ENCODE results near the gene DNTT. TPM values are rescaled to one million over a fixed set of nuclear protein-coding genes. Genes with fewer than 3 reads are reported as not detected.
A peak's percentile ranks its signal among the peaks of the same experiment; 100 is the strongest.

The DNTT gene
- total and polyA plus RNA-seq, 9 of the 15 experiments (the other 6 are each of a cell fraction or from before 2014, with no cell fraction given), result not detected

GRCh38 chr10:96357038-96357620 is 52.9 kb downstream of the DNTT start:
- no peaks in the 10 kb centered on the region for H4K20me1 ChIP-seq (replicated peaks; ENCODE audit: control insufficient read depth, insufficient read depth, low read length)
- no peaks in the 10 kb centered on the region for H3K9me3 ChIP-seq (replicated peaks; ENCODE audit: control insufficient read depth, insufficient read depth, low read depth, low read length)
- in situ Hi-C loops (cut with MboI) (no loop called here), intact Hi-C loops (cut with micrococcal nuclease) (no loop called here)
- 4% methylated on average over 8 of the region's 8 CpGs for WGBS (ENCODE audit: insufficient coverage, low coverage, missing lambda C conversion rate)
- no peak overlapping the region for H2AFZ ChIP-seq (ENCODE audit: low read depth, low read length)
- H3K27me3 ChIP-seq (ENCODE audit: control insufficient read depth in 2 of 2, insufficient read depth in 2 of 2, low read length in 2 of 2), result peaks cover 0 to 24% of the 10 kb centered on the region in 2 experiments; a peak in 2 of 5 replicates
- BruUV-seq (replicated peaks), result no TSS peak
- no peak overlapping the region for H3K4me3 ChIP-seq
- no peak overlapping the region for H3K27ac ChIP-seq (ENCODE audit: extremely low read depth, low read depth, low read length)
- POLR2A ChIA-PET, result interaction anchor here (0.6 kb wide), 1 partner anchor 230 kb away, joined by 3 read pairs; the partner anchor contains the start of gene TM9SF3
- H3K4me1 ChIP-seq (replicated peaks in 1 of 2; ENCODE audit: control insufficient read depth in 2 of 2, insufficient read depth in 2 of 2, low read length in 2 of 2), result no peaks in the 10 kb centered on the region
- no peak for ATAC-seq
- H3K79me2 ChIP-seq (ENCODE audit: control insufficient read depth, insufficient read depth, low read length), result no peaks in the 10 kb centered on the region
- H3K4me2 ChIP-seq (ENCODE audit: insufficient read depth, low read length), result no peak overlapping the region
- no peak overlapping the region for H3K9ac ChIP-seq (ENCODE audit: insufficient read depth in 1 of 2, low read depth in 2 of 2, low read length in 2 of 2)
- no peak for TF ChIP-seq SAFB2 (IDR thresholded peaks at IDR 0.05; ENCODE audit: borderline replicate concordance, low read depth, low read length, severe bottlenecking)
- TF ChIP-seq MLLT1 (IDR thresholded peaks at IDR 0.05), result no peak
- TF ChIP-seq ZNF436 (CRISPR knock-in tag; IDR thresholded peaks at IDR 0.05), result no peak
- no peak for TF ChIP-seq HNRNPUL1 (IDR thresholded peaks at IDR 0.05; ENCODE audit: low read length)
- TF ChIP-seq NR1H2 (CRISPR knock-in tag; IDR thresholded peaks at IDR 0.05), result no peak
- no peak for TF ChIP-seq HIVEP1 (CRISPR knock-in tag; IDR thresholded peaks at IDR 0.05)
- no peak for TF ChIP-seq MITF (IDR thresholded peaks at IDR 0.05)
- TF ChIP-seq, protein P1, sequence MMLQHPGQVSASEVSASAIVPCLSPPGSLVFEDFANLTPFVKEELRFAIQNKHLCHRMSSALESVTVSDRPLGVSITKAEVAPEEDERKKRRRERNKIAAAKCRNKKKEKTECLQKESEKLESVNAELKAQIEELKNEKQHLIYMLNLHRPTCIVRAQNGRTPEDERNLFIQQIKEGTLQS (IDR thresholded peaks at IDR 0.05), result peak; percentile 19; the same call in 1 of the 2 replicates
- TF ChIP-seq, protein P1 (CRISPR knock-in tag; conservative IDR thresholded peaks at IDR 0.05), result no peak
- no peak for TF ChIP-seq SNIP1 (IDR thresholded peaks at IDR 0.05; ENCODE audit: low read depth)
- no peak for FAIRE-seq
- H3K9me1 ChIP-seq (ENCODE audit: control insufficient read depth, insufficient read depth, low read length), result no peaks in the 10 kb centered on the region
- DNase-seq (ENCODE audit: extremely low read depth in 1 of 4, low spot score in 3 of 4), result no peak
- CTCF ChIA-PET (ENCODE audit: low intra/inter-chr PET ratio), result no interaction called here
- H3K36me3 ChIP-seq (ENCODE audit: control insufficient read depth, insufficient read depth, low read length), result no peaks in the 10 kb centered on the region

Measured in K562 (cell line).